ENCODE measurements around the gene ZNF268. TPM values are rescaled to one million over a fixed set of nuclear protein-coding genes. Genes with fewer than 3 reads are reported as not detected.

Gene ZNF268
- total and polyA plus RNA-seq, 2 of the 8 experiments (the other 6 are each of a cell fraction or from before 2014, with no cell fraction given), result 6.3 to 22.3 TPM

GRCh38 chr12:133172491-133172890 is 8.8 kb upstream of the ZNF268 start:
- Histone ChIP-seq H3K9ac (replicated peaks in 1 of 4; ENCODE audit: extremely low read depth in 1 of 4, low read depth in 3 of 4, low read length in 3 of 4) (no peak overlapping the region), H3K27ac (ENCODE audit: low read depth, low read length) (no peak overlapping the region), H3K18ac (ENCODE audit: extremely low read depth, low read length) (no peak overlapping the region), H3K14ac (ENCODE audit: insufficient read length) (no peak overlapping the region), H2BK5ac (ENCODE audit: low read depth, low read length) (no peak overlapping the region), H3K79me2 (ENCODE audit: control insufficient read depth in 1 of 2, insufficient read depth in 2 of 2, low read length in 2 of 2) (no peaks in the 10 kb centered on the region), H3K4ac (replicated peaks; ENCODE audit: insufficient read length, low read depth, low read length) (no peak overlapping the region), H3K4me1 (replicated peaks in 1 of 4; ENCODE audit: control insufficient read depth in 3 of 4, insufficient read depth in 4 of 4, low read length in 3 of 4) (no peaks in the 10 kb centered on the region), H4K5ac (ENCODE audit: insufficient read length, low read depth, low read length) (no peak overlapping the region), H3K23ac (ENCODE audit: insufficient read length) (no peak overlapping the region), H2BK120ac (replicated peaks; ENCODE audit: low read depth, low read length) (no peak overlapping the region), H2AFZ (ENCODE audit: low read length) (no peak overlapping the region), H4K91ac (replicated peaks; ENCODE audit: insufficient read length, low read length) (no peak overlapping the region), H2BK15ac (ENCODE audit: low read length) (no peak overlapping the region), H3K79me1 (ENCODE audit: low read depth, low read length) (no peaks in the 10 kb centered on the region), H2AK5ac (ENCODE audit: low read depth, low read length) (no peak overlapping the region), H3K23me2 (ENCODE audit: low read depth, low read length) (no peaks in the 10 kb centered on the region), H3K4me3 (ENCODE audit: extremely low read depth in 1 of 4, insufficient read depth in 2 of 4, low read depth in 3 of 4, low read length in 4 of 4) (no peak overlapping the region), H3K9me3 (ENCODE audit: insufficient read depth in 2 of 2, low read depth in 1 of 2, low read length in 1 of 2) (peaks cover 53 to 71% of the 10 kb centered on the region in 2 experiments), H4K8ac (ENCODE audit: extremely low read depth, insufficient read depth, low read length) (no peak overlapping the region), H3K4me2 (ENCODE audit: insufficient read depth in 1 of 2, low read depth in 2 of 2, low read length in 2 of 2) (no peak overlapping the region), H3K36me3 (ENCODE audit: control insufficient read depth in 2 of 4, insufficient read depth in 4 of 4, low read length in 3 of 4) (no peaks in the 10 kb centered on the region), H3K27me3 (replicated peaks in 1 of 4; ENCODE audit: control insufficient read depth in 3 of 4, extremely low read depth in 1 of 4, insufficient read depth in 3 of 4, low read length in 3 of 4) (peaks cover 0 to 1% (median 0%) of the 10 kb centered on the region in 4 experiments; a peak in 1 of 7 replicates), H2BK20ac (ENCODE audit: low read length) (no peak overlapping the region), H4K20me1 (replicated peaks in 1 of 2; ENCODE audit: control insufficient read depth in 1 of 2, insufficient read depth in 2 of 2, low read length in 2 of 2) (no peaks in the 10 kb centered on the region), H3K56ac (replicated peaks; ENCODE audit: insufficient read length, low read depth, low read length) (no peak overlapping the region), H2BK12ac (ENCODE audit: low read depth, low read length) (no peak overlapping the region)
- ChIA-PET POLR2A (ENCODE audit: partially characterized antibody) (no interaction called here), CTCF (ENCODE audit: partially characterized antibody) (interaction anchor here (0.5 to 1.2 kb wide), 2 partner anchors 9 to 69 kb away, joined by 3 to 7 read pairs; partner anchors contain the start of gene ZNF268)
- FAIRE-seq (no peak), DNase-seq (ENCODE audit: low read depth in 1 of 2, low spot score in 2 of 2) (no peak)
- WGBS, 2 experiments (ENCODE audit: extremely low coverage in 1 of 2, insufficient coverage in 1 of 2, insufficient read length in 1 of 2, insufficient replicate concordance in 2 of 2, low coverage in 1 of 2, low lambda C conversion rate in 2 of 2, missing lambda C conversion rate in 1 of 2), result 90% methylated on average over 1 of the region's 1 CpG; no CpG with 5 or more reads in 1 of the 2 experiments
- TF ChIP-seq KDM4A (IDR thresholded peaks at IDR 0.05; ENCODE audit: low read depth, low read length, severe bottlenecking) (no peak), RNF2 (IDR thresholded peaks at IDR 0.05; ENCODE audit: borderline replicate concordance, low read depth, low read length, missing control alignments, poor library complexity, severe bottlenecking) (no peak)

All from H1 (cell line).